ENCODE results near the gene MAN1C1. TPM values are rescaled to one million over a fixed set of nuclear protein-coding genes. Genes with fewer than 3 reads are reported as not detected.

MAN1C1 gene
- total RNA-seq, 1 experiment from 2014 or later, result 9.3 TPM

- Mint-ChIP-seq H3K4me1 (peaks cover 34 to 49% of the 10 kb centered on the region in 2 experiments), H3K27me3 (ENCODE audit: low read depth) (peaks cover 1% of the 10 kb centered on the region; the same call in 1 of the 2 replicates), H3K9me3 (no peaks in the 10 kb centered on the region; a peak in 1 of 5 replicates), H3K27ac (peak overlapping the region in 1 of 3 experiments; percentile 76; a peak in 2 of 7 replicates), H3K36me3 (ENCODE audit: insufficient read depth in 1 of 3, low read depth in 3 of 3) (peaks cover 0 to 4% (median 0%) of the 10 kb centered on the region in 3 experiments; a peak in 3 of 7 replicates), H3K4me3 (no peak overlapping the region)
- Histone ChIP-seq H3K18ac (ENCODE audit: insufficient read length, low read depth, low read length) (no peak overlapping the region), H2AFZ (ENCODE audit: low read length) (no peak overlapping the region), H3K4me2 (ENCODE audit: insufficient read depth, insufficient read length, low read length) (no peak overlapping the region), H3K23me2 (ENCODE audit: insufficient read length, low read depth, low read length, poor library complexity, severe bottlenecking) (no peaks in the 10 kb centered on the region), H2BK12ac (ENCODE audit: insufficient read length, low read depth, low read length) (no peak overlapping the region), H4K20me1 (ENCODE audit: control insufficient read depth, insufficient read depth, insufficient read length) (no peaks in the 10 kb centered on the region), H3K79me2 (ENCODE audit: insufficient read depth, low read length) (no peaks in the 10 kb centered on the region), H3K23ac (ENCODE audit: insufficient read length, low read depth, low read length) (no peak overlapping the region), H3T11ph (ENCODE audit: low read length) (no peak overlapping the region), H3K9me3 (ENCODE audit: control insufficient read depth, low read depth, low read length) (no peaks in the 10 kb centered on the region), H3K9ac (ENCODE audit: extremely low read depth, insufficient read length, low read length) (no peak overlapping the region), H2BK5ac (ENCODE audit: insufficient read length, low read length) (no peak overlapping the region), H3K4ac (ENCODE audit: low read depth, low read length) (no peak overlapping the region), H2BK120ac (ENCODE audit: low read depth, low read length, poor library complexity, severe bottlenecking) (no peak overlapping the region), H3K27ac (ENCODE audit: insufficient read length, low read depth, low read length) (no peak overlapping the region), H2BK20ac (ENCODE audit: low read depth, low read length, poor library complexity, severe bottlenecking) (no peak overlapping the region), H3K4me1 (ENCODE audit: insufficient read depth, low read length) (no peaks in the 10 kb centered on the region; the same call in 1 of the 2 replicates), H3K27me3 (ENCODE audit: insufficient read depth, low read length) (no peaks in the 10 kb centered on the region), H3K79me1 (ENCODE audit: insufficient read depth, low read depth, low read length, poor library complexity, severe bottlenecking) (no peaks in the 10 kb centered on the region), H2BK15ac (ENCODE audit: low read depth, low read length) (no peak overlapping the region), H2AK5ac (ENCODE audit: insufficient read length, low read length) (no peak overlapping the region), H4K8ac (replicated peaks; ENCODE audit: insufficient read length, low read depth, low read length) (no peak overlapping the region), H4K91ac (ENCODE audit: insufficient read length, low read depth, low read length) (no peak overlapping the region), H4K5ac (ENCODE audit: insufficient read length, low read depth, low read length) (no peak overlapping the region), H3K56ac (ENCODE audit: insufficient read length, low read depth, low read length) (no peak overlapping the region), H3K14ac (ENCODE audit: insufficient read depth, low read length) (no peak overlapping the region)
- WGBS (ENCODE audit: extremely low coverage, insufficient read length, low lambda C conversion rate), result no CpG with 5 or more reads among the region's 4 CpGs
- no peak for TF ChIP-seq CTCF (conservative IDR thresholded peaks at IDR 0.05)
- DNase-seq, result no peak
Observed at GRCh38 chr1:25669781-25670567, 53.4 kb downstream of the MAN1C1 start.
